Epithelial cell of prostate (primary cell): ENCODE data around the gene USP6NL.
"Not testable (repeated sequence)": the region's sequence is repeated elsewhere in the genome, so short reads cannot be mapped to it uniquely, and the experiment has no call there.

Experiments used
- DNase-seq: peaks from one replicate; pipeline ENCODE4 v3.0.0-alpha.2; 2011; ENCODE audit warnings: low read depth, low spot score
- H3K27ac ChIP-seq: fragments of 450-650 bp; 2 replicates; pipeline ENCODE4 v1.5.1; 2017; ENCODE audit warnings: mild to moderate bottlenecking

Gene USP6NL

DNA sequence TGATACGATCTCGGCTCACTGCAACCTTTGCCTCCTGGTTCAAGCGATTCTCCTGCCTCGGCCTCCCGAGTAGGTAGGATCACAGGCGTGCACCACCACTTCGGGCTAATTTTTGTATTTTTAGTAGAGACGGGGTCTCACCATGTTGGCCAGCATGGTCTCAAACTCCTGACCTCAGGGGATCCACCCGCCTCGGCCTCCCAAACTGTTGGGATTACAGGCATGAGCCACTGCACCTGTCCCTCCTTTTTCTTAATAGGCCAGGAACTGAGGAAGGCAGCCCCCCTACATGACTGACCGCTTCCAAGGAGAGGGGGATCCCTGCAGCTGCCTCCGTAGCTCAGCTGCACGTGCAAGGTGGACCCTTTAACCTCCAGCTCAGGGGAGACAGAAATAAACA is 175.0 kb downstream of the USP6NL start:
- not testable (repeated sequence) for DNase-seq, H3K27ac ChIP-seq

DNA sequence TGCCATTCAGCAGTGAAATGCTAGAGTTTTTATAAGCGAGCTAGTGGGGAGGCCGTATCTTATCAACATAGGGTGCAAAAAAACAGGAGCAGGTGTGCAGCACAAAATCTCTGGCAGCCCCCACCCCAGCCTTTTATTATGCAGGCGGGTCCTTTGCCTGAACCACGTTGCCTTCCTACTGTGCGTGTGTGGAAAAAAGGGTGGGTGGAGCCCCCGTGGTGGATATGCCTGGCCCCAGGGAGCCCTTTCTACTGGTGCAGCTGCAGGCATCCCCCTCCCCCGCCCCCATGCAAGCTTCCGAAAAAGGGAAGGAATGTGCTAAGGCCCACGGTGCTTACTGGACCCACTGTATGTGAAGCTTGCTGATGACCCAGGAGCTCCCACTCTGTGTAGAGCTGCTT is 175.9 kb downstream of the USP6NL start:
- H3K27ac ChIP-seq = no peak overlapping the region
- no peak for DNase-seq

DNA sequence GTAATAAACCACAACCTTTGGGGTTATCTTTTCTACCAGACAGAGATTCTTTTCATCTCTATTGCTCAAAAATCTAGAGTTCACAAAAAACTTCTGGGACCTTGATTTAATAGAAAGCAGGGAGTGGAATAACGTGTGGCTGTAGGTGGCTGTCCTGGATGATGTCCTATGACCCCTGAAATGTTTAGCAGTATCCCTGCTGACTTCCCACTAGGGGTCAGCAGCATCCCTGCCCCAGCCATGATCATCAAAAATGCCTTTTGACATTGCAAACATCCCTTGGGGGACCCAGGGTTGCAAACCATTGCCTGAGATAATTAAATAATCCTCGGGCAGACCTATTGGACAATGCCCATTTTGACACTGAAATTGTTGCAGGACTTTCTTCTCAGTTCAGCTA is 177.1 kb downstream of the USP6NL start:
- DNase-seq = no peak
- H3K27ac ChIP-seq = no peak overlapping the region

DNA sequence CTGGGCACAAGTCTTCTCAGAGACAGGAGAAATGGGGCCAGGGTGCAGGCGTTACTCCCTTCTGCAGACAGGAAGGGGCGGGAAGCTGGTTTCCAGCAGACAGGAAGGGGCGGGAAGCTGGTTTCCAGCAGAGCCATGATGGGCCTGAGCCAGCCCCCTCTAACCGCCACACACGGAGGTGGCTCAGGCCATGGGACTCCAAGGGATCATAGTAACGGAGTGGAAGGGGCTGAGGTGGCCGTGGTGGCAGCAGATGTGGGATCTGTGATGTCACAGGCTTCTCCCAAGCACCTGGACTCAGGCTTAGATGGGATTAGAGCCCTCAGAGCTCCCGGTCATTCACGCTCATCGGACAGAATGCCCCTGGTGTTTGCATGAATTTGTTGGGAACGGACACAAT is 177.8 kb downstream of the USP6NL start:
- H3K27ac ChIP-seq = no peak overlapping the region
- no peak for DNase-seq

DNA sequence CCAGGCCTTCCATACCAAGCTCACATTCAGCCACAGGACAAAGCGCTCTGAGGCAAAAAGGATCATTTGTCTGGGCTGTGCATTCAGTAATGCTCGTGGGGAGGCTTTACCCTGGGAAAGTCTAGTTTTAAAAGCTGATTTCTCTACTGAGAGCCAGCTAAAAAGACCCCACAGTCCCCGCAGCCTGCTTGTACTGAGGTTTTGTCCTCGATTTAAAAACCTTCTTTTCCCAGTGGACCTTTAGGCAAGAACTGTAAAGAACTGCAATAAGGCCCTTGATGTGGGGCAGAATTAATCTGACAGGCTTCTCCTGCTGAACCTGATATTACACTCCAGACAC is 180.3 kb downstream of the USP6NL start:
- H3K27ac ChIP-seq = no peak overlapping the region
- no peak for DNase-seq

DNA sequence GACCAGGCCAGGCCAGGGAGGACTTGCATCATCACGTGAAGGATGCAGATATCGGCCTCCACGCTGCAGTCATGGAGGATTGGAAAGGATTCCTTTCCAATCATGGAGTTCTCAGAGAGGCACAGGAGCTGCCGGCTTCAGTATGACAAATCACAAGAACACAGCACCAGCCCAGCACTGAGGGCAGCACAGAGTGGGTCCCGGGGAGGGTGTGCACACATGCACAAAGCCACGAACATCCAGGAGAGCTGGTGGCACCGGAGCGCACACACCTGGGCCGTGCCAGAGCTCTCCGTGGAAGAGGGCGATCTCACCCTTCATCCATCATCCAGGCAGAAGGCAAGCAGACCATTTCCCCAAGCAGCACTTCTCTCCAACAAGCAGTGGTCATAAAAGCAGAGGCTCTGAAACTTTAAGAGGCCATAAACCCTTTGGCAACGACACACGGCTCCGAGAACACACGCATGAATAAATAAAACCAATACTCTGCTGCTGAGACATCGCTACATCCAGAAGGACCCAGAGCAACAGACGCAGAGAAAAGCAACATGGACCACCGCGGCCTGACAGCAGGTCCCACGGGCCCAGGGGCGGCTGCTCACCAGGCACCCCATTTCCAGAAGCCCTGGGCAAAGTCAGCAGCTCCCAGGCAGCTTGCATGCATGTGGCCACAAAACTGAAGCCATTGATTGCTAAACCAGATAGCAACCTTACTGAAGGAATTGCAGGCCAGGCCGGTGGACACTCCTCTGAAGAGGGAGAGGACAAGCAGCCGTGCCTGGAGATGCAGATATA is 180.8 kb downstream of the USP6NL start:
- H3K27ac ChIP-seq = no peak overlapping the region
- DNase-seq = no peak

DNA sequence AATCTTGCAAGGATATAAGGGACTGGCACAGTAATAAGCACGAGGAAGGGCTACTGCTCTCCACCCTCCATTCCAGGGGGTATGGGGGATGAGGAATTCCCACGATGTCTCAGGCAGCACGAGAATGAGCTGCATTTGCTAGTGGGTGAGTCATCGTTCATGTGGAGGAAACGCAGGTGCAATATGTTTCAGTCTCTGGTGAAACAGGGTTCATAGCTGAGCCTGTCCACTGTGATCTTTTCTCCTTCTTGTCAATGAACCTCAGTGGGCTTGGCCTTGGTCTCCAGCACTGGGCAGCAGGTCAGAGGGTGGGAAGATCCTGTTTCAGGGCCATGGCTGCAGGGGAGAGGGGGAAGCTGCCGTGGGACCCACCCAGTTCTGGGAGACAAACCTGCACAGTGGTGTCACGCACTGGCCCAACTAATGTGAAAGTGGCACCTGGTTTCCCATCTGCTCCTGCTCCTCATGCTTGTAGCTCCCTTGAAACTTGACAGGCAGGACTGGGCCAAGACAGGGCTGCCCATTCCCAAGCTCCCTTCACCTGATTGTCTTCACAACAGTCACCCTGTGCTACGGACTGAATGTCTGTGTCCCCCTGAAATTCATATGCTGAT is 181.9 kb downstream of the USP6NL start:
- no peak overlapping the region for H3K27ac ChIP-seq
- no peak for DNase-seq

DNA sequence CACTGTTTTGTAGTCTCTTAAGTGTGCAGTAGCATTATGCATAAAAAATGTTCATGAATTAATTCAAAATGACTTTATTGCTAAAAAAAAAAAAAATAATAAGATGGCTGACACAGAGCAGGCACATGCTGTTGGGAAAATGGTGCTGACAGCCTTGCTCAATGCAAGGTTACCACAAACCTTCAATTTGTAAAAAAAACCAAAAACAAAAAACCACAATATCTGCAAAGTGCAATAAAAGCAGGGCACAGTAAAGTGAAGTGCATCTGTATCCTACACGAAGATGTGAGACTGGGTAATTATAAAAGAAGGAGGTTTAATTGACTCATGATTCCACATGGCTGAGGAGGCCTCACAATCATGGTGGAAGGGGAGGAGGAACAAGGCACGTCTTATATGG is 185.8 kb downstream of the USP6NL start:
- H3K27ac ChIP-seq = no peak overlapping the region
- DNase-seq = no peak

DNA sequence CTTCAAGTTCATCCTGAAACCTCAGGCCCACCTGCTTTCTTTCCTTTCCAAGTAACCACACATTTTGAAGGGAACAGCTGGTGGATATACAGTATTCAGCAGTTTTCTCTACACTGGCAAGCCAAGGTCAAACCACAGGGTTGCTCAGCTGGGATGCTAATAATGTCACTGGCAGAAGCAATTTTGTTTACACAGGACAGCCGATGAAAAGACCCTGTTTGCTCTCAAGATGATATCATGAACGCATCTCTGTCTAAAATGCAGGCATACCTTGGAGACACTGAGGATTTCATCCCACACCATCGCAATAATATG is 186.2 kb downstream of the USP6NL start:
- H3K27ac ChIP-seq = no peak overlapping the region
- no peak for DNase-seq

DNA sequence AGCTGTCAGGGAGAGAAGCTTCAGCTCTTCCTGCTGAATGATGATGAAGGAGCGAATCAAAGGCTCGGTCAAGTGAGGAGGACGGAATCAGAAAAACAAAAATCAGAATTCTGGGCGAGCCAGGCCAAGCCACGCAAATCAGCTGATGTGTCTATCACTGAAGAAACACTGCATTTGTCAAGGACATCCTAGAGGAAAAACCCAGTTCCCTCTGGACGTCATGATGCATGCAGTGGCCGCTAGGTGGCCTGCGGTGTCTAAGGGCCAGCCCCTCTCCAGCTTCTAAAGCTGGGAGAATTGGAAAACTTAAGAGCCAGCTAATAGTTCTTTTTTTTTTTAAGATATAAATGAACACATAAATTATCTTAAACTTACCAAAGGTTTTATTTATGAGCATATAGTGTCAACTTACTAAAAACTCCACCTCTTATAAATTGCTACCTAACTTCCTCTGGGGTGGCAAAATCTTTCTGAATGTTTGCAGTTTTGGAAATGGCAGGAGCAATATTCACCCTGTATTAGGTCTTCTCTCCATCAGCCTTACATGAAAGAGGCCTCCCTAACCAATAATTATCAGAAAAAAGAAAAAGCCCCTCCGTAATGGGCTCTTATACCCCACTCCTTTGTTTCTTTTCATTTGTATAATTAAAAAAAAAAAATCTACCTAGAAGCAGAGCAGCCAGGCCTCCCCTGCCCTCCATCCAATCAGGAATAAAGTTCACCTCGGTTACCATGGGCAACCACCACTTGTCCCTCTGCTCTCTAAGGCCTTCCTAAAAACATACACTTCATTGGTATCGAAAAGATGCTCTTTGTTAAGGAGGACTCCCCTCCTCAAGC is 186.8 kb downstream of the USP6NL start:
- peak; percentile 2 for DNase-seq
- no peak overlapping the region for H3K27ac ChIP-seq

DNA sequence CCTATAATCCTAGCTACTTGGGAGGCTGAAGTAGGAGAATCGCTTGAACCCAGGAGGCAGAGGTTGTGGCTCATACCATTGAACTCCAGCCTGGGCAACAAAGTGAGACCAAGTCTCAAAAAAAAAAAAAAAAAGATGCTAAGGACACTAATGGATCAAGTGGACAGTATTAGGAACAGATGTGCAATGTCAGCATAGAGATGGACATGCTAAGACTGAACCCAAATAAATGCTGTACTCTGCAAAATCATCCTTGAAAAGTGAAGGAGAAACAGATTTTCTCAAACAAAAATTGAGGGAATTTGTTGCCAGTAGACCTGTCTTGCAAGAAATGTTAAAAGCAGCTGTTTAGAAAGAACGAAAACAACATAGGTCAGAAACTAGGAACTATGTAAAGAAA is 194.5 kb downstream of the USP6NL start:
- H3K27ac ChIP-seq = no peak overlapping the region
- DNase-seq = no peak

DNA sequence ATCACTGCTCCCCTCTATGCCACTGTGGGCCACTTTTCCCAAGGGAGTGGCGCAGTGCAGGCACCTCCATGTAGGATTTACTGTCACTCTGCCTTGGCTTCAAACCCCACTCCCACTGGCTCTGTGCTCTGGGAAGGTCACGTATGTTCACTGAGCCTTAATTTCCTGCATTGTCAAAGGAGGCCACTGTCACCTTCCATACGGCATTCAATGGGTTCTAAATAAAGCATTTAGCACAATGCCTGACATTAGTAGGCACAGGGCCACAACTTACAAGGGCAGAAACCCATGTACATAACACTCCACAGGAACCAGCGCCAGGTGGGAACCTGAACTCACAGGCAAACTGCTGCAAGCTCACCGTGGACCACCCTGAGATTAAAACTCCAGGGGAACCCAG is 196.4 kb downstream of the USP6NL start:
- no peak for DNase-seq
- no peak overlapping the region for H3K27ac ChIP-seq

DNA sequence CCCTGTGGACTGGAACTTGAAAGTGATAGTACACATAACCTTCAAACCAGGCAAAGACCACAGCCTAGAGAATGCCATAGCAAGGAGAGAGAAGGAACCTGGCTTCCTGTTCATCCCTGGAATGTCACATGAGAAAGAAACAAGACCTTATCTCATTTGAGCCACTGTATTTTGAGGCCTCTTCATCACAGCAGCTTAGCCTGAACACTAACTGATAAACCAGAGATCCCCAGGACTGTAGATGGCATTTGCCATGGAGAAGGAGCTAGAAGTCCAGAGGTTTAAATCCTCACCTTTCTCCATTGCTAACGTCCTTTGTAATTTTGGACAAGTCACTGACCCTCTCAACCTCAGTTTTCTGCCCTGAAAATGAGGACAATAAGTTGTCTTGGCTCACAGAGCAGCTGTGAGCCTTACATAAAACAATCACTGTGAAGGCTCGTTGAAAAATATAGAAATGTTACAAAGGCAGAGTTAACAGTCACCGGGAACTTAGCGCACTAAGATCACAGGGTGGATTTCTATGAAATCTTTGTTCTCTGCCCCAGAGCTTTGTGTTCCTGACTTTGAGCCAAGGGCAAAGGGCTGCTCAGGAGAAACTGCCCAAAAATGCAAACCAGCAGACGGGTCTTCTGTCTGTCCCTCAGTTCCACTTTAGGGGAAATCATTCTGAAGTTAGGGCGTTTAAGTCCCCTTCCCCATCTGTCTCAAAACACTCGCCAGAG is 197.0 kb downstream of the USP6NL start:
- H3K27ac ChIP-seq = no peak overlapping the region
- DNase-seq = no peak

DNA sequence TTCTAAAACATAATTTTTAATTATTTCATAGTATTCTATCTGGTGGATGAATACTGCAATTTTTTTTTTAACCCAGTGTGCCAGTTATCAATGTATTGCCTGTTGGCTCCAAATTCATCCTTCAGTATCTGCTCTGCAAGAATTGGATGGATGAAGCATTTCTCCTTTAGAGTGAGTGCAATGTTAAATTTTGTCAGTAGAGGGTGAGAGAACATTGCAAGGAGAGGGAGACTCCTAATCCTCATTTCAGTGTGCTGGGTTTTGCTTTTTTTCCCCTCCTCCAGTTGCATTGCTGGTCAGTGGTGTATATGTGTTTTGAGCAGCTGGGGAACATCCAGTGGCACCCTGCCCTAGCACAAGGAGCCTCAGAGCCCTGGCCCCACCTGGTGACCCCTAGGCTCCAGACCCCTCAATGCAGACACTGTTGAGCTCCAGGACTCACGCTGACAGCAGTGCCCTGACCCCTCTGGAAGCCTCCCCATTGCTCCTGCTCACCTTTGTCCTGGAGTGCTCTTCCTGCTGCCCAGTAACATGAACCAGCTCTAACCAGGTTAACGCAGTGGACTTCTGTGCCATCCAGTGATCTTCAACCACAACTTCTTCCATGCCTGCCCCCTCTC is 199.4 kb downstream of the USP6NL start:
- DNase-seq = no peak
- H3K27ac ChIP-seq = no peak overlapping the region

DNA sequence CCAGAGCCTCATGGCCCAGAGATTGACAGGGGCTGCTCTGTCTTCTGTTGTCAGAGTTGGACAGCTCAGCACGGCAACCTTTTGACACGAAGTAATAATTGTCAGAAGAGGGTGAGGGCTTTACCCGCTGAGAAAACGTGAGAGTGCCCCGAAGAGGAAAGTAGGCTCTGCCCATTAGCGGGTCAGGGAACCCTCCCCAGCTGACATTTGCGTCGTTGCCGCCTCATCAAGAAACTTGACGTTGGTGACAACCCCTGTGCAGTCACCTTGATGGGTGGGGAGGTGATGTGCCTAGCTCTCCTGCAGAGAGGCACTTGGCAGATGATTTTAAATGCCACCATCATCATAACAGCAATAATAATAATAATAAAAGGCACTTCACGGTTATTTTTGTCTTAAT is 202.1 kb downstream of the USP6NL start:
- no peak overlapping the region for H3K27ac ChIP-seq
- no peak for DNase-seq

DNA sequence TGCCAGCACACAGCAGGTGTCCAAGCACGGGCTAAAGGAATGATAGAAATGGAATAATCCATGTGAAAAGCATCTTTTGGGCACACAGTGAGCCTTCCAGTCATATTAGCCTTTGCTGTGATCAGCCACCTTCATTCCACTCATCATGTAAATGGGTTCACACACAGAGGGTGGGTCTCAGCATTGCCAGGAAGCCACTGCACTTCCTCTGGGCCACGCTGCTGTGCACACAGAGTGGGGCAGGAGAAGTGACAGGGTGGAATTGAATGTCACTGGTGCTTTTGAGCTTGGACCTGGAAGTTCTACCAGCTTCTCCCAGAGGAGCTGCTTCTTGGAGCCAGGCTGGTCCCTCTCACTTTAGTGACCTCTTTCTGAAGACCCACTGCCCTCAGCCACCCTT is 203.5 kb downstream of the USP6NL start:
- H3K27ac ChIP-seq = no peak overlapping the region
- no peak for DNase-seq

DNA sequence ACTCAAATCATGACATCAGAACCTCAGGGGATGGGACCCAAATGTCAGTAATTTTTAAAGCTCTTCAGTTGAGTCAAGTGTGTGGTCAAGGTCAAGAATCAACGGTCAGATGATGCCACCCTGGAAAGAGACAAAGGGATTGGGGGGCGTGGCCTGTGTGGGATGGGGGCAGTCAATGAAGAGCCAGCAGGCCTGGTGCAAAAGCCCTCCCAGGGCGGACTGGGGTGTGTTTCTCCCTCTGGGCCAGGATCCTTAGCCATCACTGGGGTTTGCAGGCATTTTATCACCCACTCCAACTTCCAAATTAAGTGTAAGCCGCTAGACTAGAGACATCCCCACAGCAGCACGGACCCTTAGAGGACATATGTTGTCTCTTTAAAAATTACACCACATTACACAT is 204.7 kb downstream of the USP6NL start:
- H3K27ac ChIP-seq = no peak overlapping the region
- DNase-seq = no peak

DNA sequence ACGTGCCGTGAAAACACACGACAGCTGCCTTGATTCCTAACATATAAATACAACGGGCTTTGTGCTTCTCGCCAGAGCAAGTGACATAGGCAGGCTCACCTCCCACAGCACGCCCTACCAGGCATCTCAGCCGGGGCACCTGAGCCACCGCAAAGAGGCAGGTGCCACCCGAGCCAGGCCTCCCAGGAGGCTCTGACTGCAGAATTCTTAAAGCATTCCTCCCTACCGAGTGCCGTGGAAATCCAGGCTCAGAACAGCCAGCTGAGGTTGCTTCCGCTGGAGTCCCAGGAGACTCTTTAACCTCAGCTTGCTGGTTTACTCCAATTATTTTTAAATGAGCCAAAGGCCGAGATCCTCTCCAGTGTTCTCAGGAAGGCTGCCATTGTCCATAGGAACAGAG is 206.5 kb downstream of the USP6NL start:
- H3K27ac ChIP-seq = no peak overlapping the region
- DNase-seq = no peak
